NCI-H446 (cell line): ENCODE measurements around the gene CEBPE.

ENCODE experiments used
- DNase-seq, 2 experiments: peaks; one replicate each; lab custom pipeline; 2025; lab: John Stamatoyannopoulos, UW

CEBPE gene

GRCh38 chr14:23102801-23103200 is 16.3 kb downstream of the CEBPE start:
- no peak for DNase-seq

GRCh38 chr14:23101986-23102625 is 16.9 kb downstream of the CEBPE start:
- no peak for DNase-seq

- no peak for DNase-seq
Measured at GRCh38 chr14:23101213-23101970, 17.7 kb downstream of the CEBPE start.

GRCh38 chr14:23099212-23099861 is 19.7 kb downstream of the CEBPE start:
- DNase-seq, result no peak

GRCh38 chr14:23097786-23098185 is 21.3 kb downstream of the CEBPE start:
- no peak for DNase-seq

- DNase-seq, result no peak
Measured at GRCh38 chr14:23095196-23096108, 23.6 kb downstream of the CEBPE start, which contains the start of gene C14orf119. TSS of gene C14orf119 (plus strand) at chr14:23095505. CDS start at chr14:23097659, 2,154 bp downstream.

GRCh38 chr14:23094666-23095195 is 24.3 kb downstream of the CEBPE start, which contains the start of gene ACIN1:
TSS of gene ACIN1 (minus strand) at chr14:23095136. CDS start at chr14:23095112, 24 bp downstream.
- no peak for DNase-seq

- DNase-seq, result no peak
Measured at GRCh38 chr14:23093991-23094665, 24.9 kb downstream of the CEBPE start.

- no peak for DNase-seq
Measured at GRCh38 chr14:23093526-23093925, 25.5 kb downstream of the CEBPE start.

- no peak for DNase-seq
Measured at GRCh38 chr14:23093104-23093503, 26.0 kb downstream of the CEBPE start.

GRCh38 chr14:23091294-23092225 is 27.5 kb downstream of the CEBPE start:
- DNase-seq, result no peak

GRCh38 chr14:23090254-23090636 is 28.8 kb downstream of the CEBPE start:
- DNase-seq, result no peak

- DNase-seq, result no peak
Measured at GRCh38 chr14:23089498-23090253, 29.4 kb downstream of the CEBPE start.

GRCh38 chr14:23086565-23086964 is 32.5 kb downstream of the CEBPE start:
- no peak for DNase-seq

- DNase-seq, result no peak
Measured at GRCh38 chr14:23085458-23085857, 33.6 kb downstream of the CEBPE start.

- DNase-seq, result no peak
Measured at GRCh38 chr14:23080474-23080873, 38.6 kb downstream of the CEBPE start.

GRCh38 chr14:23079716-23080115 is 39.3 kb downstream of the CEBPE start:
- DNase-seq, result no peak

- no peak for DNase-seq
Measured at GRCh38 chr14:23078692-23079116, 40.4 kb downstream of the CEBPE start.

GRCh38 chr14:23077962-23078361 is 41.1 kb downstream of the CEBPE start:
- no peak for DNase-seq
